HT-29 (cell line): ENCODE measurements around the gene RIMS4. TPM values are rescaled to one million over a fixed set of nuclear protein-coding genes. Genes with fewer than 3 reads are reported as not detected.

Source experiments
- DNase-seq: peaks from one replicate; pipeline ENCODE4 v3.0.0-alpha.2; 2015; ENCODE audit warnings: low spot score
- total RNA-seq: library from RNA; depleted of rRNA; stranded (reverse); fragments of >200 nt; shearing (Covaris generic); gene quantifications from 2 replicates; pipeline ENCODE4 v1.2.3, GENCODE V29; 2014

The RIMS4 gene
- total RNA-seq, 1 experiment from 2014 or later: not detected

DNA sequence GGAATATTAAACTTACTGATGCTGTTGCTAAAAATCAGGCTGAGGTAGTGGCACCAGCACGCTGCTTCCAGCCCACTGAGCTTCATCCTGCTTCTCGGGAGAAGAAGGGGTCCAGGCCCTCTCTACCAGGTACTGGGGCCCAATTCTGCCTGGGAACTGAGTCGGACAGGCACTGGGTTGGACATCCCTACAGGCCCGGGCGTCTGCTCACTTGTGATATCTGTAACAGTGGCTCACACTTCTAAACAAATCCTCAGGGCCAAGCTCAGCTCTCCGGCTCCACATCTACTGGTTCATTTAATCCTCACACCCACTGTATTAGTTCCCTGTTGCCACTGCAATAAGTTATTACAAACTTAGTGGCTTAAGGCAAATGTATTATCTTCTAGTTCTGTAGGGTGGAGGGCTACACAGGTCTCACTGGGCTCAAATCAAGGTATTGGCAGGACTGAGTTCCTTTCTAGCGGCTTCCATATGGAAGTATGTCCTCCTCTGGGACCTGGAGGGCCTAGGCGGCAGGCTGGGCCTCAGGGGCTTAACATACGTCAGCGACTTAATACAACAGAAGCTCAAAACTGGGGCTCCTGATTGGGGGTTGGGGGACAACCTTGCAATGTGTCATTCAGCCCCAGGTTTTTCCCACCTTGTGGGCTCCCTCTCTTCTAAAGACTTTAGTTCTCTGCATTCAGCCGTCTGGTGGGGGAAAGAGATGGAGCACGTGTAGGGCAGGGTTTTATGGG lies 66.3 kb downstream of the RIMS4 start:
- no peak for DNase-seq

DNA sequence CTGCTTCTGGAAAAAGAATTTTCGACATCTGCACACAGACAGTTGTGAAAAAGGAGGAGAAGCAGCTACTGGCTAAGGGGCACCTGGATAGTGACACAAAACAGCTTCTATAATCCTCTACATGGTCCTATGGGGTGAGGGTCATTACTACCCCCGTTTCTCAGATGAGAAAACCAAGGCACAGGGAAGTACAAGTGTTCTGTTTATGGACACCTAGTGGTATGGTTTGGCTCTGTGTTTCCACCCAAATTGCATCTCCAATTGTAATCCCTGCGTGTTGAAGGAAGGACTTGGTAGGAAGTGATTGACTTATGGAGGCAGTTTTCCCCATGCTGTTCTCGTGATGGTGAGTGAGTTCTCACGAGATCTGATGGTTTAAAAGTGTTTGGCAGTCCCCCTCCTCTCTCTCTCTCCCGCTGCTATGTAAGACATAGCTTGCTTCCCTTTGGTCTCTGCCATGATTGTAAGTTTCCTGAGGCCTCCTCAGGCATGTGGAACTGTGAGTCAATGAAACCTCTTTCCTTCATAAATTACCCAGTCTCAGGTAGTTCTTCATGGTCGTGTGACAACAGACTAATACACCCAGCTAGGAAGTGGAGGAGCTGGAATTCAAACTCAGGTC lies 67.2 kb downstream of the RIMS4 start:
- no peak for DNase-seq

DNA sequence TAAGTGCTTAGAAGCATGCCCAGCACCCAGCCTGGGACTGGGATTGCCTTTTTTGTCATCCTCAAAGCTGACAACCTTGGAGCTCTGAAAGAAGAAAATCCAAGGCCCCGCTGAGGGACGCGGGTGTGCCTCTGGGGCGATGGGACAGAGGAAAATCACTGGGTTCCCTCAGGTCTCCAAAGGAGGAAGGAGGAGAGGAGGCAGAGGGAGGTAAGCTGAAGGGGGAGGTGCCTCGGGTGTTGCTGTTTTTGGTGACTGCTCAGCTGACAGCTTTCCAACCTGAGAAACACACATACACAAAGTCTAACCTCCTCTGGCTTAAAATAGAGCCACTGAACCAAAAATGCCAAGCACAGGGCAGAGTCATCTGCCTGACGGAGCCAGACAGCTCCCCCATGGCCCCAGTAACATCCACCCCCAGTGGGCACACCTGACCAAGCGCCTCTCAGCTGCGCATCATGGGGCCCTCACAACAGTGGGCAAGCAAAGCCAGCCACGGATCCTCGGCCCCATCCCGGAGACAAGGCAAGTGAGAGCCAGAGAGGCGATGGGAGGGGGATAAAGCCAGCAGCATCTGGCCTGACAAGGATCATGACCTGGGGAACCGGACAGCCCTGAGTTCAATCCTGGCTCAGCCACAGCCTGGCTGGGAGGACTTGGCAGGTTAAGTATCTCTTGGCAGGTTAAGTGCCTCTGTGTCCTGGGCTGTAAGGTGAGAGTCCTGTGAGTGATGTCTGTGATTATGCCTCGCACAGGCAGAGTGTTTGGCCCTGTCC lies 67.9 kb downstream of the RIMS4 start:
- DNase-seq: no peak

- DNase-seq: no peak
These were observed 70.4 kb downstream of the RIMS4 start for GRCh38 chr20:44739942-44740341.

DNA sequence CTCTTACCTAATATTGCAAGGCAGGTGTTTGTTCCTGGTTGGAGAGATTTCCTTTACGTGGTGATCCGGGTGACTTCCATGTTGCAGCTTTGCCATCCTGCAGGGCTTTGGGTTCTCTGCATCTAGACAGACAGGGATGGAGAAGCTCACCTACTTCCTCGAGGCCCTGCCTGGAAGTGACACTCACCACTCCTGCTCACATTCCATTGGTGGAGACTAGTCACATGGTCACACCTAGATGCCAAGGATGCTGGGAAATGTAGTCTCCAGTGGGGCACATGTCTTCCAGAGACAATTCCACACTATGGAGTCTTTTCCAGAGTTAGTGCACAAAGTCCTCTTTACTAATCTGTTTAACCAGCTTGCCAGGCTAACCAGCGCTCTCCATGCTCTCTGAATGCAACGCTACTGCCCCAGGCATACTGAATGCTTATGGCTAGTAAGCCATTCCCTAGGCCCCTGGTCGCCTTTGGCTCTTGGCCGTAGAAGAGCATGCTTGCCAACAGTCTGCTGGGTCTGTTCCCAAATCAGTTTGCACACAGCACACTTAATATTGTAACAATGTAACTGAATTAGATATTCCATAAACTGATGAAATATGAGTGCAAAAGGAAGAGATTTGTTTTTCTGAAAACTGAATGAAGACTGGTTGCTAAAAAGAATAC lies 71.4 kb downstream of the RIMS4 start:
- peak; percentile 76 for DNase-seq

DNA sequence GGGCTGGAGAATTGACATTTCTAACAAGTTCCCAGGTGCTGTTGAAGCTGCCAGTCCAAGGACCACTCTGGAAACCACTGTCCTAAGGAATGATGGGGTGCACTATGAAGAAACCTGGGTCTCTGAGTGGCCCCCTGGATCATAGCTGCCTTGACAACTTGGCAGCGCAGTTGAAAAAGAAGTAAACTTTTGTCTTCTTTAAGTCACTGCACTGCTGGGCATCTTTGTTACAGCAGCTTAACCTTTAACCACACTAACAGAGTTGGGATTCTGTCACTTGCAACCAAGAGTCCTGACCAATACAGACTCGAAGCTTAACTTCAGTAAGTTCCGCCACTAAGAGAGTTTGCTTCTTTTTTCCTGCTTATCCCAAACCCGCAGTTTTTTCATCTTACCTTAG lies 73.2 kb downstream of the RIMS4 start:
- DNase-seq: no peak

DNA sequence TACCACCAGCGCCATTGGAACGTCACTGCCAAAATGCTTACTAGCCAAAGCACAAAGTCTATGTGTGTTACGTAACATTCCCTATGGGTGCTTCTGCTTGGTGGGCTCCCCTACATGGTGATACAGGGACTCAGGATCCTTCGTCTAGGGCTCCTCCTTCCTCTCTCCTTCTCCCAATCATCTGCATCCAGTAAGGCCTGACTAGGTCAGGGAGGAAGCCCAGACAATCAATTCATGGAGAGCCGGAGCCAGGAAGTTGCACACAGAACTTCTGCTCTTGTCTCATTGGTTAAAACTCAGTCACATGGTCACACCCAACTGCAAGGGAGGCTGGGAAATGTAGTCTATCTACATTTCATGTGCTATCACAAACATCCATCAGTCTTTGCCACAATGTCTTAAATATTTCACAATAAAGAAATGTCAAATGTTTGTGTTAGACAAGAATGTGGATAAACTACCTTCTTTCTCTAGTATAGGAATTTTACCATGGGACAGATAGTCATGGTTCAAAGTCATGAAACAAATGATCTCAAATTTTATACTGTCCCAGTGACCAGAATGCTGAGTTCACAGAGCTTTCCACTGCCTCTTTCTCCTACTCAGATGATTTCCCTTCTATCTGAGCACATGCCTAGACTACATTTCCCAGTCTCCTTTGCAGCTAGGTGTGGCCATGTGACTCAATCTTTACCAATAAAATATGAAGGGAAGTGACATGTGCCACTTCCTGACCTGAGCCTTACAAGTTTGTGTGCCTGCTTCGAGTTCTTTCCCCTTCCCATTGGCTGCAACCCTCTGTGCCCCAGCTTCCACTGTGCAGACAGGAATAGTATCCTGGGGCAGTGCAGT lies 74.0 kb downstream of the RIMS4 start:
- DNase-seq: peak; percentile 87

DNA sequence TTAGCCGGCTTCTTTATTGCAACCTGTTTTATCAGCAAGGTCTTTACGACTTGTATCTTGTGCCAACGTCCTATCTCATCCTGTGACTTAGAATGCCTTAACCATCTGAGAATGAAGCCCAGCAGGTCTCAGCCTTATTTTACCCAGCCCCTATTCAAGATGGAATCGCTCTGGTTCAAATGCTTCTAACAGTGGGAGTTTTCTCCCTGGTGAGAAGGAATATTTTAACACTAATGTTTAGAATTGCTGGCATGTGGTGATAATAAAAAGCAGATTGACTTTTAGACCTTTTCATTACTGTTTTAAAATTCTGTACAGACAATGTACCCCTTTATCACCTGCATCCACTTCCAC lies 74.6 kb downstream of the RIMS4 start:
- DNase-seq: no peak

- peak; percentile 56 for DNase-seq
These were observed 75.4 kb downstream of the RIMS4 start for GRCh38 chr20:44734938-44735337.

- DNase-seq: peak; percentile 83
These were observed 76.8 kb downstream of the RIMS4 start for GRCh38 chr20:44733341-44734069.

DNA sequence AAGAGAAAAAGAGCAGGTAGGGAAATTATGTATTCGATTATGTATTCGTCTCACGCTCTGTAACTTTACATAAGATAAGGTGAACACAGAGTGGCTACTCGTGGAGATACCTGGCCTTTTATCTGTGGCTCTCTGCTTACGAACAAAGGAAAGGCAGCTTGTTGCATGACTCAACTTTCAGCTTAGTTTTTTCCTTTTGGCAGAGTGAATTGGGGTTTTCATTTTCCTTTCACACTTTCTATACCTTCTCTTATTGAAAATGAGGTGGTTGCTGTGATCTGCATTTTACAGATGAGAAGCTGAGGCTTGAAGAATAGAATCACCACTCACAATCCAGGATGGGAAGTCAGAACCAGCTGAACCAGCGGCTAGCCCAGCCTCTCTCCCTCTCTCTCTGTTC lies 78.0 kb downstream of the RIMS4 start:
- no peak for DNase-seq

GRCh38 chr20:44731657-44732056 lies 78.7 kb downstream of the RIMS4 start:
- DNase-seq: no peak

DNA sequence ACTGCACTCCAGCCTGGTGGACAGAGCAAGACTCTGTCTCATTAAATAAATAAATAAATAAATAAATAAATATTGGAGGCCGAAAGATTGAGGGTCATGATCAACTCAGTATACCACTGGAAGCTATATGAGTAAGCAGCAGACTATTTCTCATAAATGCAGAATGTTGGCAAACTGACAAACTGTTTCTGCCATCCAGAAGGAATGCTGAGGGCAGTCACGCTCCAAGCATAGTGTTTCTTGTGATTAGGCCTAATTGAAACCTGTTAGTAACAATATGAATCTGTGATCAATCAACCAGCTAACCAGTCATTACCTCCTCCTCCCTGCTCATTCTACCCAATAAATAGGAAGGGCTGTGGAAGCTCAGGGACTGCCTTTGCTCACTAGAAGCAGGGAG lies 79.9 kb downstream of the RIMS4 start:
- DNase-seq: peak; percentile 79

- DNase-seq: peak; percentile 97
These were observed 81.4 kb downstream of the RIMS4 start for GRCh38 chr20:44728801-44729443.

GRCh38 chr20:44727651-44728050 lies 82.7 kb downstream of the RIMS4 start:
- DNase-seq: no peak

DNA sequence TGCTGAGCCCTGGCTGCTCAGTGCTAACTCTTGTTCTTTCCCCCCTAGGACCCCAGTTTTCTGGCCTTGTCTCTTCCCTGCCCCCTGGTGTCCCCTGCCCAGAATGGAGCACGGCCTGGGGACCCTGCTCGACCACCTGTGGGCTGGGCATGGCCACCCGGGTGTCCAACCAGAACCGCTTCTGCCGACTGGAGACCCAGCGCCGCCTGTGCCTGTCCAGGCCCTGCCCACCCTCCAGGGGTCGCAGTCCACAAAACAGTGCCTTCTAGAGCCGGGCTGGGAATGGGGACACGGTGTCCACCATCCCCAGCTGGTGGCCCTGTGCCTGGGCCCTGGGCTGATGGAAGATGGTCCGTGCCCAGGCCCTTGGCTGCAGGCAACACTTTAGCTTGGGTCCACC lies 83.3 kb downstream of the RIMS4 start:
- DNase-seq: no peak

- no peak for DNase-seq
These were observed 84.5 kb downstream of the RIMS4 start for GRCh38 chr20:44725837-44726236.

DNA sequence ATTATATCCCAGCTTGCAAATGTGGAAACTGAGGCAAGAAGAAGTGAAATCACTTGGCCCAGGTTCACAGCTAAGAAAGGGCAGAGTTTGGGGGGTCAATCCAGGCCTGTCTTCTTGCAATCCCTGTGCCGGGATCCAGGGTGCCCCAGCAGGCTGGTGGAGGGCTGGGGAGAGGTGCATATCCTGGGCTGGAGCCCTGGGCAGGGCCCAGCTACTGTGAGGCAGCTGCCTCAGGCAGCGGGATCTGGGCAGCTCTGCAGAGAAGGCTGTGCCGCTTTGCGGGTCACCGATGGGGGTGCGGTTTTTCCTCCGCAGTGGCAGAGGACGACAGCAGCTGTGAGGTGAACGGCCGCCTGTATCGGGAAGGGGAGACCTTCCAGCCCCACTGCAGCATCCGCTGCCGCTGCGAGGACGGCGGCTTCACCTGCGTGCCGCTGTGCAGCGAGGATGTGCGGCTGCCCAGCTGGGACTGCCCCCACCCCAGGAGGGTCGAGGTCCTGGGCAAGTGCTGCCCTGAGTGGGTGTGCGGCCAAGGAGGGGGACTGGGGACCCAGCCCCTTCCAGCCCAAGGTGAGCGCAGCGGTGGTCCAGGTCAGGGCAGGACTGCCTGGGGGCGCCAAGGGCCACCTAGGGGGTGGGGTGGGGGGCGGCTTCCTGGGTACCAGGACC lies 85.8 kb downstream of the RIMS4 start:
- DNase-seq: no peak

GRCh38 chr20:44723798-44724362 lies 86.5 kb downstream of the RIMS4 start:
- no peak for DNase-seq
